H1 (cell line): Measurements from ENCODE around the gene SLC35B2. TPM values are rescaled to one million over a fixed set of nuclear protein-coding genes. Genes with fewer than 3 reads are reported as not detected.

ENCODE experiments used
- CHD7 ChIP-seq: fragments of 300-600 bp; sonication (generic); IDR thresholded peaks from 2 replicates; pipeline ENCODE4 v1.7.1; 2012; ENCODE audit warnings: low read length, moderate library complexity, mild to moderate bottlenecking, inconsistent platforms; ENCODE audit not compliant: insufficient replicate concordance
- EGR1 ChIP-seq: IDR thresholded peaks from 2 replicates; pipeline ENCODE4 v1.6.1; 2011; ENCODE audit warnings: low read depth, low read length, borderline replicate concordance
- HDAC6 ChIP-seq: IDR thresholded peaks from one replicate; pipeline ENCODE4 v1.7.1; 2012; ENCODE audit warnings: low read depth, mild to moderate bottlenecking, inconsistent platforms, low read length, moderate library complexity
- JUND ChIP-seq: IDR thresholded peaks from 2 replicates; pipeline ENCODE4 v1.6.1; 2011; ENCODE audit warnings: mild to moderate bottlenecking, improper control_type of control experiment, low read length
- polyA plus RNA-seq, 7 experiments: library from polyadenylated mRNA; depleted of rRNA in 3 of 7; stranded (reverse) in 5 of 7; unstranded in 2 of 7; fragments of >200 nt in 5 of 7; fragments of 200-250 nt in 2 of 7; gene quantifications; 1 replicate in 5 of 7; 2 replicates in 1 of 7; 4 replicates in 1 of 7; pipeline versions ENCODE4 v1.2.1 to v1.2.3, GENCODE V29; 2011 to 2013; ENCODE audit warnings: missing spikeins in 2 of 7, mixed read lengths in 2 of 7
- total RNA-seq: library from RNA; stranded (reverse); fragmentation: NEBNext Ultra II Directional; extraction: Animal tissue kit (Norgen Biotek cat#: 25700); gene quantifications from 2 replicates; pipeline ENCODE4 v1.2.1, GENCODE V29; 2021

Gene SLC35B2
- total and polyA plus RNA-seq, 2 of the 8 experiments (the other 6 are each of a cell fraction or from before 2014, with no cell fraction given): 29.5 to 65.0 TPM

- no peak for TF ChIP-seq CHD7
- no peak for TF ChIP-seq JUND
- TF ChIP-seq HDAC6: no peak
- TF ChIP-seq EGR1: no peak
Measured at GRCh38 chr6:44265007-44265721, 7.8 kb upstream of the SLC35B2 start, which contains the start of gene NFKBIE (continued).
